ENCODE results near the gene CCDC81.
"Not testable (repeated sequence)": the region's sequence is repeated elsewhere in the genome, so short reads cannot be mapped to it uniquely, and the experiment has no call there.

The CCDC81 gene

GRCh38 chr11:86374586-86374985, at the start of gene CCDC81:
Gene CCDC81 (plus strand): TSS chr11:86374887. CDS start chr11:86375164, 277 bp downstream.
- DNase-seq: no peak

GRCh38 chr11:86335131-86335767, 39.4 kb upstream of the CCDC81 start:
- no peak for DNase-seq

GRCh38 chr11:86337227-86337626, 37.5 kb upstream of the CCDC81 start:
- no peak for DNase-seq

GRCh38 chr11:86341382-86341781, 33.3 kb upstream of the CCDC81 start:
- no peak for DNase-seq

- no peak for DNase-seq
Observed at GRCh38 chr11:86346513-86346912, 28.2 kb upstream of the CCDC81 start.

- DNase-seq: no peak
Observed at GRCh38 chr11:86355256-86355655, 19.4 kb upstream of the CCDC81 start.

GRCh38 chr11:86357412-86357811, 17.3 kb upstream of the CCDC81 start:
- DNase-seq: not testable (repeated sequence)

- DNase-seq: no peak
Observed at GRCh38 chr11:86358720-86359119, 16.0 kb upstream of the CCDC81 start.

- no peak for DNase-seq
Observed at GRCh38 chr11:86360775-86361395, 13.8 kb upstream of the CCDC81 start.

- DNase-seq: no peak
Observed at GRCh38 chr11:86363424-86363823, 11.3 kb upstream of the CCDC81 start.

GRCh38 chr11:86365546-86365945, 9.1 kb upstream of the CCDC81 start:
- no peak for DNase-seq

GRCh38 chr11:86369668-86370067, 5.0 kb upstream of the CCDC81 start:
- DNase-seq: no peak

GRCh38 chr11:86370171-86370570, 4.5 kb upstream of the CCDC81 start:
- no peak for DNase-seq

GRCh38 chr11:86370922-86371594, 3.6 kb upstream of the CCDC81 start:
- no peak for DNase-seq

- no peak for DNase-seq
Observed at GRCh38 chr11:86372041-86372440, 2.6 kb upstream of the CCDC81 start.

GRCh38 chr11:86372586-86372985, 2.1 kb upstream of the CCDC81 start:
- DNase-seq: no peak

- DNase-seq: no peak
Observed at GRCh38 chr11:86374069-86374468, 618 bp upstream of the CCDC81 start.

GRCh38 chr11:86377972-86378371, 3.3 kb downstream of the CCDC81 start:
- DNase-seq: no peak

GRCh38 chr11:86380295-86381059, 5.8 kb downstream of the CCDC81 start:
- DNase-seq: no peak

GRCh38 chr11:86383041-86383955, 8.6 kb downstream of the CCDC81 start:
- DNase-seq: no peak

GRCh38 chr11:86386283-86386682, 11.6 kb downstream of the CCDC81 start:
- DNase-seq: no peak

- DNase-seq: no peak
Observed at GRCh38 chr11:86386746-86387145, 12.1 kb downstream of the CCDC81 start.
